Fibroblast of lung (primary cell): Measurements from ENCODE around the gene LINS1. TPM values are rescaled to one million over a fixed set of nuclear protein-coding genes. Genes with fewer than 3 reads are reported as not detected.
A peak's percentile ranks its signal among the peaks of the same experiment; 100 is the strongest.

Source experiments
- DNase-seq, 2 donors: peaks; one replicate each; pipeline versions ENCODE4 v3.0.0 to v3.0.0-alpha.2; 2010; ENCODE audit warnings: low read depth in 2 of 2
- H2AFZ ChIP-seq: 2 replicates; pipeline ENCODE4 v1.5.1; 2012; ENCODE audit warnings: low read length, control low read depth, inconsistent platforms
- H3K27ac ChIP-seq: 2 replicates; pipeline ENCODE4 v1.5.1; 2011; ENCODE audit warnings: low read length, control low read depth; ENCODE audit not compliant: insufficient read depth
- H3K27me3 ChIP-seq: 2 replicates; pipeline ENCODE4 v1.5.1; 2011; ENCODE audit warnings: mild to moderate bottlenecking, low read length; ENCODE audit not compliant: control insufficient read depth, insufficient read depth
- H3K36me3 ChIP-seq: 2 replicates; pipeline ENCODE4 v1.5.1; 2011; ENCODE audit warnings: low read length; ENCODE audit not compliant: control insufficient read depth, insufficient read depth
- H3K4me1 ChIP-seq: 2 replicates; pipeline ENCODE4 v1.5.1; 2011; ENCODE audit warnings: low read length; ENCODE audit not compliant: control insufficient read depth, insufficient read depth; ENCODE audit errors: extremely low read depth
- H3K4me2 ChIP-seq: 2 replicates; pipeline ENCODE4 v1.5.1; 2011; ENCODE audit warnings: low read length, control low read depth; ENCODE audit not compliant: insufficient read depth; ENCODE audit errors: extremely low read depth
- H3K4me3 ChIP-seq, 4 experiments: fragments of 200-600 bp in 1 of 4; sonication (generic) in 1 of 4; replicated peaks in 1 of 4; 2 replicates each; pipeline ENCODE4 v1.5.1; 2011 to 2016; ENCODE audit warnings: low read length in 4 of 4, low read depth in 3 of 4, mild to moderate bottlenecking in 3 of 4, control low read depth in 2 of 4, inconsistent platforms in 1 of 4, mixed read lengths in 1 of 4; ENCODE audit not compliant: insufficient read depth in 1 of 4; ENCODE audit errors: control extremely low read depth in 1 of 4
- H3K79me2 ChIP-seq: 2 replicates; pipeline ENCODE4 v1.5.1; 2012; ENCODE audit warnings: mild to moderate bottlenecking, low read length, inconsistent platforms; ENCODE audit not compliant: control insufficient read depth, insufficient read depth
- H3K9ac ChIP-seq: 2 replicates; pipeline ENCODE4 v1.5.1; 2011; ENCODE audit warnings: mild to moderate bottlenecking, low read length, control low read depth; ENCODE audit not compliant: insufficient read depth
- H3K9me3 ChIP-seq: 2 replicates; pipeline ENCODE4 v1.5.1; 2012; ENCODE audit warnings: low read depth, low read length; ENCODE audit not compliant: control insufficient read depth, insufficient read depth
- H4K20me1 ChIP-seq: 2 replicates; pipeline ENCODE4 v1.5.1; 2011; ENCODE audit warnings: low read length; ENCODE audit not compliant: control insufficient read depth, insufficient read depth; ENCODE audit errors: extremely low read depth
- CTCF ChIP-seq, 2 donors: IDR thresholded peaks in 1 of 2; conservative IDR thresholded peaks in 1 of 2; 1 replicate in 1 of 2; 2 replicates in 1 of 2; pipeline ENCODE4 v1.5.1; 2011 to 2012; ENCODE audit warnings: low read length in 2 of 2, control low read depth in 1 of 2, inconsistent platforms in 1 of 2, low read depth in 1 of 2, mild to moderate bottlenecking in 1 of 2
- EZH2 ChIP-seq: IDR thresholded peaks from 2 replicates; pipeline ENCODE4 v1.5.1; 2012; ENCODE audit warnings: low read length, control low read depth, mild to moderate bottlenecking; ENCODE audit errors: missing control alignments
- polyA plus RNA-seq, 2 donors: library from polyadenylated mRNA; depleted of rRNA in 1 of 2; stranded (reverse) in 1 of 2; unstranded in 1 of 2; fragments of >200 nt; gene quantifications; 2 replicates each; pipeline ENCODE4 v1.2.1, GENCODE V29; 2011 to 2012; ENCODE audit warnings: missing spikeins in 1 of 2
- total RNA-seq: library from RNA; depleted of rRNA; stranded (reverse); fragments of >200 nt; gene quantifications from 2 replicates; pipeline ENCODE4 v1.2.1, GENCODE V29; 2014

The LINS1 gene
- total and polyA plus RNA-seq, 2 donors (not counting 1 experiment from before 2014, with no cell fraction given) = 7.3 to 9.4 TPM

GRCh38 chr15:100580414-100580813 lies 21.6 kb downstream of the LINS1 start:
- Histone ChIP-seq H3K27me3 (no peaks in the 10 kb centered on the region), H3K9me3 (no peaks in the 10 kb centered on the region), H3K27ac (no peak overlapping the region), H3K79me2 (no peaks in the 10 kb centered on the region), H2AFZ (no peak overlapping the region), H3K4me1 (no peaks in the 10 kb centered on the region), H3K36me3 (no peaks in the 10 kb centered on the region), H3K4me2 (no peak overlapping the region), H3K9ac (no peak overlapping the region), H4K20me1 (no peaks in the 10 kb centered on the region), H3K4me3 (no peak overlapping the region)
- TF ChIP-seq EZH2 (no peak), CTCF (conservative IDR thresholded peaks at IDR 0.05 in 1 of 2, IDR thresholded peaks at IDR 0.05 in 1 of 2; ENCODE audit: low read depth in 1 of 2, low read length in 2 of 2) (no peak)
- no peak for DNase-seq

GRCh38 chr15:100573526-100573925 lies 28.5 kb downstream of the LINS1 start:
- Histone ChIP-seq H3K4me2 (no peak overlapping the region), H3K4me3 (no peak overlapping the region), H3K79me2 (no peaks in the 10 kb centered on the region), H2AFZ (no peak overlapping the region), H3K36me3 (peaks cover 4% of the 10 kb centered on the region), H3K27me3 (no peaks in the 10 kb centered on the region), H3K4me1 (no peaks in the 10 kb centered on the region), H3K9me3 (no peaks in the 10 kb centered on the region), H3K9ac (no peak overlapping the region), H4K20me1 (no peaks in the 10 kb centered on the region), H3K27ac (no peak overlapping the region)
- TF ChIP-seq EZH2 (no peak), CTCF (conservative IDR thresholded peaks at IDR 0.05 in 1 of 2, IDR thresholded peaks at IDR 0.05 in 1 of 2; ENCODE audit: low read depth in 1 of 2, low read length in 2 of 2) (no peak)
- DNase-seq = no peak

- Histone ChIP-seq H3K27me3 (no peaks in the 10 kb centered on the region), H4K20me1 (no peaks in the 10 kb centered on the region), H3K79me2 (no peaks in the 10 kb centered on the region), H3K4me3 (no peak overlapping the region), H3K9me3 (no peaks in the 10 kb centered on the region), H3K27ac (no peak overlapping the region), H3K36me3 (peaks cover 4% of the 10 kb centered on the region), H3K9ac (no peak overlapping the region), H3K4me1 (no peaks in the 10 kb centered on the region), H2AFZ (no peak overlapping the region), H3K4me2 (no peak overlapping the region)
- DNase-seq = peak in 1 of 2 donors; percentile 59
- TF ChIP-seq CTCF (conservative IDR thresholded peaks at IDR 0.05 in 1 of 2, IDR thresholded peaks at IDR 0.05 in 1 of 2; ENCODE audit: low read depth in 1 of 2, low read length in 2 of 2) = peak; percentile 4 to 20
- no peak for TF ChIP-seq EZH2
These were observed 29.5 kb downstream of the LINS1 start for GRCh38 chr15:100572362-100572983.
